Measurements from ENCODE around the gene ISLR2. TPM values are rescaled to one million over a fixed set of nuclear protein-coding genes. Genes with fewer than 3 reads are reported as not detected.
"Not testable (repeated sequence)": the region's sequence is repeated elsewhere in the genome, so short reads cannot be mapped to it uniquely, and the experiment has no call there.

Gene ISLR2
- total RNA-seq, 1 experiment from 2014 or later = 0.64 TPM

- Histone ChIP-seq H3K27ac (ENCODE audit: low read depth, low read length, poor library complexity, severe bottlenecking) (no peak overlapping the region), H3K4me3 (ENCODE audit: low read depth, low read length, poor library complexity, severe bottlenecking) (no peak overlapping the region), H3K27me3 (replicated peaks; ENCODE audit: insufficient read depth, low read depth, low read length, poor library complexity) (no peaks in the 10 kb centered on the region), H3K36me3 (ENCODE audit: insufficient read depth, low read length, poor library complexity, severe bottlenecking) (no peaks in the 10 kb centered on the region), H3K4me1 (ENCODE audit: insufficient read depth, low read length, poor library complexity, severe bottlenecking) (no peaks in the 10 kb centered on the region), H3K9me3 (ENCODE audit: low read depth, low read length, poor library complexity, severe bottlenecking) (no peaks in the 10 kb centered on the region)
- no peak for DNase-seq (ENCODE audit: low spot score)
- ChIA-PET POLR2A (ENCODE audit: low non-redundant PET) (no interaction called here), CTCF (no interaction called here)
- TF ChIP-seq CTCF (conservative IDR thresholded peaks at IDR 0.05; ENCODE audit: low read depth, low read length) (no peak), EZH2 (IDR thresholded peaks at IDR 0.05; ENCODE audit: borderline replicate concordance, low read depth, low read length, poor library complexity, severe bottlenecking) (no peak)
- no TSS peak for BruUV-seq (replicated peaks)
- intact Hi-C loops (cut with micrococcal nuclease; ENCODE audit: unreplicated experiment) = no loop called here
Measured at GRCh38 chr15:74159773-74160172, 29.4 kb downstream of the ISLR2 start.

- POLR2A ChIA-PET (ENCODE audit: low non-redundant PET); CTCF ChIA-PET; H3K27me3 ChIP-seq (replicated peaks; ENCODE audit: insufficient read depth, low read depth, low read length, poor library complexity): not testable (repeated sequence)
Measured at GRCh38 chr15:74160390-74160789, 30.0 kb downstream of the ISLR2 start.

GRCh38 chr15:74162195-74162536 lies 31.8 kb downstream of the ISLR2 start:
- CTCF ChIA-PET = not testable (repeated sequence)

More at GRCh38 chr15:74160390-74160789, 30.0 kb downstream of the ISLR2 start:
- H3K4me3 ChIP-seq (ENCODE audit: low read depth, low read length, poor library complexity, severe bottlenecking); H3K4me1 ChIP-seq (ENCODE audit: insufficient read depth, low read length, poor library complexity, severe bottlenecking); H3K27ac ChIP-seq (ENCODE audit: low read depth, low read length, poor library complexity, severe bottlenecking); intact Hi-C loops (cut with micrococcal nuclease; ENCODE audit: unreplicated experiment); H3K36me3 ChIP-seq (ENCODE audit: insufficient read depth, low read length, poor library complexity, severe bottlenecking); DNase-seq (ENCODE audit: low spot score); BruUV-seq (replicated peaks); H3K9me3 ChIP-seq (ENCODE audit: low read depth, low read length, poor library complexity, severe bottlenecking): not testable (repeated sequence)

GRCh38 chr15:74165461-74165860 lies 35.1 kb downstream of the ISLR2 start:
- ChIA-PET CTCF (no interaction called here), POLR2A (ENCODE audit: low non-redundant PET) (no interaction called here)
- no TSS peak for BruUV-seq (replicated peaks)

More at GRCh38 chr15:74162195-74162536, 31.8 kb downstream of the ISLR2 start:
- H3K4me1 ChIP-seq (ENCODE audit: insufficient read depth, low read length, poor library complexity, severe bottlenecking); BruUV-seq (replicated peaks); H3K36me3 ChIP-seq (ENCODE audit: insufficient read depth, low read length, poor library complexity, severe bottlenecking); H3K27me3 ChIP-seq (replicated peaks; ENCODE audit: insufficient read depth, low read depth, low read length, poor library complexity); POLR2A ChIA-PET (ENCODE audit: low non-redundant PET); intact Hi-C loops (cut with micrococcal nuclease; ENCODE audit: unreplicated experiment); H3K9me3 ChIP-seq (ENCODE audit: low read depth, low read length, poor library complexity, severe bottlenecking); H3K27ac ChIP-seq (ENCODE audit: low read depth, low read length, poor library complexity, severe bottlenecking); DNase-seq (ENCODE audit: low spot score); H3K4me3 ChIP-seq (ENCODE audit: low read depth, low read length, poor library complexity, severe bottlenecking): not testable (repeated sequence)

More at GRCh38 chr15:74165461-74165860, 35.1 kb downstream of the ISLR2 start:
- no peaks in the 10 kb centered on the region for H3K4me1 ChIP-seq (ENCODE audit: insufficient read depth, low read length, poor library complexity, severe bottlenecking)
- intact Hi-C loops (cut with micrococcal nuclease; ENCODE audit: unreplicated experiment) = no loop called here
- H3K27me3 ChIP-seq (replicated peaks; ENCODE audit: insufficient read depth, low read depth, low read length, poor library complexity) = no peaks in the 10 kb centered on the region
- no peak overlapping the region for H3K4me3 ChIP-seq (ENCODE audit: low read depth, low read length, poor library complexity, severe bottlenecking)
- no peak overlapping the region for H3K27ac ChIP-seq (ENCODE audit: low read depth, low read length, poor library complexity, severe bottlenecking)
- TF ChIP-seq EZH2 (IDR thresholded peaks at IDR 0.05; ENCODE audit: borderline replicate concordance, low read depth, low read length, poor library complexity, severe bottlenecking) (no peak), CTCF (conservative IDR thresholded peaks at IDR 0.05; ENCODE audit: low read depth, low read length) (no peak)
- no peaks in the 10 kb centered on the region for H3K36me3 ChIP-seq (ENCODE audit: insufficient read depth, low read length, poor library complexity, severe bottlenecking)
- no peaks in the 10 kb centered on the region for H3K9me3 ChIP-seq (ENCODE audit: low read depth, low read length, poor library complexity, severe bottlenecking)
- no peak for DNase-seq (ENCODE audit: low spot score)
